Measurements from ENCODE around the gene ZNF22.

Gene ZNF22

DNA sequence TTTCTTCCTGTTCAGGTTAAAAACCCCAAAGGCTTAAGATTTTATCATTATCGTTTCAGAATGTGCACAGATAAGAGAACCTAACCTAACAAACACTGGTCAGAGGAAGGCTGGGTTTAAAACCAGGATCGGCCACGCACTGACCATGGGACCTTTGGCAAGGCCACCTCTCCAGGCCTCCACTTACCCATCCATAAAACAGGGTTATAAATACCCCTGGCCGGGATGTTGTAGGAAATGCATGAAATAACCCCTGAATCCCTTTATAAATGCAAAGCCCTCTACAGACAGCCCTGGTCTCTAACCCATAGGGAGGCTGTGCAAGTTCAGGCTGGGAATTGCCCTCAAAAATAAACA lies 22.5 kb upstream of the ZNF22 start:
- DNase-seq, result no peak

DNA sequence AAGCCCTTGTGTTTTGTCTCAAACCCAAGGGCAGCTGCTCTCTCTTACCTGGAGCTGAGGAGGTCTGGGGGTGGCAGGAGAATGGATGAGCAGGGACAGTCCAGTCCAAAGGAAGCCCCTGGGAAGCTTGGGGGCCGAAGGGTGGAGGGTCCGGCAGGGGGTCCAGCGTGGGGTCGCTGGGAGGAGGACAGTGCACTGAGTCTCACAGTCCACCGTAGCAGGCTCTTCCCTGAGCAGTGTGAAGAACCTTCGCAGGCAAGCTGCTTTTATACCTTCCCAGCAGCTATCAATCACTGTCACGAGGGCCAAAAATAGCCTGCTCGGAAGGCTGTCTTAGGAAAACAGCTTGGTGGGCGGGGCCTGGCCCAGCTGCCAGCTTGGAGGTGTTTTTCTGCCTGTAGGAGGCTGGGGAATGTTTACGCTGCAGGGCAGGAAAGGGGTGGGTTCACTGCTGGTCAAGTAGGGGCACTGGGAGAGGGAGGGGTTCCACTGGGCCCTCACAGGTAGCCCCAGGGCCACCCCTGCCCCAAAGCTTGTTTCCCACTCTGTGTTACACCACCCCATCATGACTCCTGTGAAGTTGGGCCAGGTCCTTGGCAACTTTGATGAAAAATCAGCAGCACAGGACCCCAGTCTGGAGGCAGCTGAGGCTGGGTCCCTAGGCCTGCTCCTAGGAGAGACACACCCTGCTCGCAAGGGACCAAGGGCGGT lies 22.0 kb upstream of the ZNF22 start, which contains the start of gene DEPP1:
DEPP1 (minus strand) TSS at position 240 of the 711 bp plus-strand sequence. CDS start 779 bp downstream, outside the sequence.
- DNase-seq, result no peak

DNA sequence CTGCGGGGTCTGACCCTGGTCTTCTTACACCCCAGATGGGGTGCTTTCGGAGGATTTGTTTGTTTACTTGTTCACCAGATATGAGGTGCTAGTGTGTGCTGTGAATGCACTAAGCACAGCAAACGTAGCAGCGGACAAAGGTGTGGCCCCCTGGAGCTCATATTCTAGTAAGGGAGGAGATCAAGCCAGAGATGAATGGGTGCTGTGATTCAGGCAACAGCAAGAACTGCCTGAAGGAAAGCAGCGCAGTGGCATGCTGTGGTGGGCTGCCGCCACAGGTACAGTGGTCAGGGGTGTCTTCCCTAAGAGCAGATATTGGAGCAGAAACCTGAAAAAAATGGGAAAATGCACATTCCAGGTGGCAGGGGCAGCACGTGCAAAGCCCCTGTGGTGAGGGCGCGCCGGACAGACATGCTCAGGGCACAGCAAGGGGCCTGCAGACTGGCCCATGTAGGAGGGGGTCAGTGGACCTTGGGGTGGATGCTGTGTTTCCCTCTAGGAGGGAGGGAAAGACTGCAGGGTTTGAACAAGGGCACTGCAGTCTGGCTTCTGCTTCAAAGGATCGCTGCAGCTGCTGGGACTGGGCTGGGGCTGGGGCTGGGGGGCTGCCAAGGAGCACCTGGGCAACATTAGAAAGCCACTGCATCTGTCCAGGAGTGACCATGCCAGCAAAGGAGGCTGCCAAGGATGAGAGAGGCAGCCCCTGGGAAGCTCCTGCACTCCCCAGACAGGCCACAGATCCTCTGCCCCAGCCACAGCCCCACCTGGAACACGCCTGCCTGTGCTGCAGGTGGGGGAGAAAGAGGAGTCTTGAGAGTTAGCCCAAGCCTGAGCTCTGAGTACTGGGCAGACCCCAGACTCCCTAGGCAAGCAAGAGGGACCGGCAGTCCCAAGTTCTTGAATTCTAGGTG lies 21.2 kb upstream of the ZNF22 start:
- no peak for DNase-seq

DNA sequence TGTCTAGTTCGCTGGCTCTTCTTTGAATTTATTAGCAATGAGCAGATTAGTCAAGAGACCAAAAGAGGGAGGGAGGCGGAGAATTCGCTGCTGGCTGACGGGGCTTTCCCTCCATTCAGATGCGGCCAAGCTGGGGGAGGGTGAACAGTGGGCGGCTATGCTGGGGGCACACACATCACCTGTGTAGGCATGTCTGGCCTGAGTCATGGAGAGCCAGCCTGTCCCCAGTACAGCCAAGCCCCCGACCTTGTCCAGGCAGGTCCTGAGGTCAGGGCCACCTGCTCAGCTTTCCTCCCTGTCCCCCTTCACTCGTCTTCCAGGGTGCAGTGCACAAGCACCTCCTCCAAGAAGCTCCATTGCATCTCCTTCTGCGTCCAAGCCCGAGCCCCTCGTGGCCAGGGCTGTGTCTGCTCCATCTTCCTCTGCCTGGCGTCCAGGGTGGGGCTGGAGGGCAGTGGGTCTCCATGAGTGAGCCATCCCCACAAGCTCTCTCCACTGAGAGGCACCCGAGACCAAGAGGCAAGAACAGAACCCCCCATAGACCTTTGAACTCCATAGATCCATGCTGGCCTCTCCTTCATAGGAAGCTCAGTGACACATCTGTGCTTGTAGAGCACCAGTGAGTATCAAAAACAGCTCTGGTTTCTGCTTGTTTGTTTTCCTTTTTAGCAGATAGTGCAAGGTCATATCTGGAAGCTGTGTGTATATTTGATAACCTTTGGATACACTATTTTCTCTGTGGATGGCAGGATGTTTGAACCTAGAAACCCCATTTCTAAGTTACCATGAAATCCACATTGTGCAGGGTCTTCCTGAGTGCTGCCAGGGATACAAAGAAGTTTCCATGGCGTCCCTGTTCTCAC lies 20.2 kb upstream of the ZNF22 start:
- no peak for DNase-seq

DNA sequence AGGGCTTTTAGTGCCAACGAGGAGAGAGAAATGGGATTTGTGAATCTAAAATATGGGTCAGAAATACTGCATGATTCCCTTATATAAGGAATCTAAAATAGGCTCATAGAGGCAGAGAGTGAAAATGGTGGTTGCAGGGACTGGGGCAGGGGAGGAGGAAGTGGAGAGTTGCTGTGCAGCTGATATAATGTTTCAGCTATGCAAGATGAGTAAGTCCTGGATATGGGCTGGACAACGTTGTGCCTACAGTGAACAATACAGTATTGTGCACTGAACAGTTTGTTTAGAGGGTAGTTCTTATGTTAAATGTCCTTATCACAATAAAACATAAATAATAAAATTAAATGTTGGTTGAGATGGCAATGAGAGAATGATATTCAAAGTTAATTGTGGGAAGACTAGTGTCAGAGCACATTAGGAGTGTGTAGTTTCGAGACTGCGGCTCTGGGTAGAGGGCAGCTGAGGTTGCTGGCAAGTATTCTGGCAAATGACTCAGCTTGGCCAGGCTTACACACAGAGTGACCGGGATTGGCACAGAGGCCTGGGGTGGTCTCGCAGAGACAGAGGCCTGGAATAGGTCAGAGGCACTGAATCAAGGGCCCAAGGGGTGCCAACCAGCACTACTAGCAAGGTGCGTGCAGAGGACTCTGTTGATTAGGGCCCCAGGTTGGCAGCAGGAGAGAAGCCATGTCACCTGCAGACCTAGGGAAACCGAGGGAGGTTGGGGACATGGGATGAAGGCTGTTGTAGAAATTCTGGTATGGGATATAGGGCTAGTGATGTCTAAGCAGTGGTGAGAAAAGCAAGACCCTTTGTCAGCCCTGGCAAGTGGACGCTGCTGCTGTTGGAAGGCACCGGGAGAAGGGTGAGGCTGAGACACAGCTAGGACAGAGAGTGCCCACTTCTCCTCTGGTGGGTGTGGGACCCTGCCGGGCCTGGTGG lies 19.3 kb upstream of the ZNF22 start:
- no peak for DNase-seq

DNA sequence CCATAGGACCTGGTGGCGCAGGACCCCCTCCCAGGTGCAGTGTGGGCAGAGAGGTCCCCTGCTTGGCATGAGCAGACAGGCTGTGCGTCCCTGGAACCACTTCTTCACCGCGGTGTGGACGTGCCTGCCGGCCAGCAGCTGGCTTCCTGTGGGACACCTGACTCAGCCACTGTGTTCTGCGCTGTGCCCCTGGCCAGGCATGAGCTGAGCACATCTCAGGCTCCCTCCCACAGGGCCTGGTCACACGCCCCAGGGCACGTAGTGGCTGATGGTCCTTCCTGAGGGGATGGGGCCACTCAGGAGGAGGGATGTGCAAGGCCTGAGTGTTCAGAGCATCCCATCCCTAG lies 18.6 kb upstream of the ZNF22 start:
- DNase-seq, result no peak

DNA sequence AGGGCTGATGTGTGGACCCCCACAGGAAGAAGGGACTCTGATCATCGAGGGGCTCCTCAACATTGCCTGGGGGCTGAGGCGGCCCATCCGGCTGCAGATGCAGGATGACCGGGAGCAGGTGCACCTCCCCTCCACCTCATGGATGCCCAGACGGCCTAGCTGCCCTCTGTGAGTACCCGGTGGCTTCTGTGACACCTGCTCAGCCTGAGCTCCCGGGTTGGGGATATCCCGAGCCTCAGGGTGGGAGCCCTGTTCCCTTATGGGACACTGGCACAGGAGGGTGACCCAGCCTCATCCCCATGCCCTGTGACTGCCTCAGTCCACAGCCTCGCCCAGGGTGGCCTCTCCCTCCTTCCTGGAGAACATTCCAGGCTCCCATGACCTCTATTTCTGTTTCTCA lies 18.2 kb upstream of the ZNF22 start:
- DNase-seq, result no peak

DNA sequence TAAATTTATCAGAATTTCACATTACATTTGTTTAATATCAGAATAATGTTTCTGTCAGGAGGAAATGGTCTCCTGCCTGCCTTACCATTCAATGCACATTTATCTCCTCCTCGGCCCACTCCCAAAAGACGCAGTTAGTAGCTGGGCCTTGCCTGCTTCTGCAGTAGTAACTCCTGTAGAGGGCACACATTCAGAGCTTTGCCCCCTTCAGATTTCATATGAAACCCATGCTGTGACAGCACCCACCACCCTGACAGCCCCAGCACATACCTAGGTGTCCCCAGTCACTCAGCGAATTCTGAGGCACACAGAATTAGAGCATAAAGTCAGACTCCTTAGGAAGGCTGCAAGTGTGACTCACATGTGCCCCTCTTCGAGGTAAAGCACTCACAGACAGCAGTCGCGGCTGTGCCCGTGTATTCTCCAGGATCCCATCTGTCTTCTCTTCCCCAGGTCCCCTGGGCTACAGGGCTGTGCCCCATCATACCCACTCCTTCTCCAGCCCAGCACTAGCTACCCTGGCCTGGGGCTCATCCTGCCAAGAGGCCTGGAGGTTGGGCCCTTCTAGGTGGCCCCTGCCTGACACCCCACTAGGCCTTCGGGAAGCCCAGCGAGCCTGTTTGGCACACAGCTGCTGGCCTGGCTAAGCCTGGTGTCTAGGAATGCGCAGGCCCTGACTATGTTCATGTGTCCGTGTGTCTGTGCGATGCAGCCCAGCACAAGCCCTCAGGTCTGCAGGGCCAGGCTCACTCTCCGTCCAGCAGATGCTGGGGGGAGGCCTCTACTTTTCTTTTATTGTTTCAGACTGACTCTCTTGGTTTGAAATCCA lies 17.4 kb upstream of the ZNF22 start:
- no peak for DNase-seq

DNA sequence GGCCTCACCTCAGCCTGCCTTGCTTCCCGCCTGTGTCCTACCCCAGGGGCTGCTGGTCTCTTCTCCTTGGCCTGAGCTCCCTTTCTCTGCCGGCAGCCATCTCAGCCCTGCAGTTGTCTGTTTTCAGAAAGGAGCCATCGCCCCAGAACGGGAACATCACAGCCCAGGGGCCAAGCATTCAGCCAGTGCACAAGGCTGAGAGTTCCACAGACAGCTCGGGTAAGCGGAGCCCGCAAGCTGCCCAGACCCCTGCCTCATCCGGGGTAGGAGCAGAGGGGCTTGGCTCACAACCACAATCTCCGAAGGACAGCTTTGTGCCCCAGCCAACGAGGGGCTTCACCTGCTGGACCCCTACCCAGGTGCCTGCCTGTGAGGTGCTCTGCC lies 16.8 kb upstream of the ZNF22 start:
- no peak for DNase-seq

DNA sequence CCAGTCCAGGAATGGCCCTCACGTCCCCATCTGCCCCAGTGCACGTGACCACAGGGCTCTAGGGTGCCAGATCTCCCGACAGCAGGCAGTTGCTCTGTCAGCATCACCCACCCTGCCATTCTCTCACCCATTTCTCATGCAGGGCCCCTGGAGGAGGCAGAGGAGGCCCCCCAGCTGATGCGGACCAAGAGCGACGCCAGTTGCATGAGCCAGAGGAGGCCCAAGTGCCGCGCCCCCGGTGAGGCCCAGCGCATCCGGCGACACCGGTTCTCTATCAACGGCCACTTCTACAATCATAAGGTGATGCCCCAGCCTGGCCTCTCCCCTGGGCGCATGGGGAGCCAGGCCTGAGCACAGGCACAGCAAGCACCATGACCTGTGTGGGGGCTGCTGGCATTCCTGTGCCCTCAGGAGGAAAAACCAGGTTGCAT lies 16.0 kb upstream of the ZNF22 start:
- DNase-seq, result no peak

DNA sequence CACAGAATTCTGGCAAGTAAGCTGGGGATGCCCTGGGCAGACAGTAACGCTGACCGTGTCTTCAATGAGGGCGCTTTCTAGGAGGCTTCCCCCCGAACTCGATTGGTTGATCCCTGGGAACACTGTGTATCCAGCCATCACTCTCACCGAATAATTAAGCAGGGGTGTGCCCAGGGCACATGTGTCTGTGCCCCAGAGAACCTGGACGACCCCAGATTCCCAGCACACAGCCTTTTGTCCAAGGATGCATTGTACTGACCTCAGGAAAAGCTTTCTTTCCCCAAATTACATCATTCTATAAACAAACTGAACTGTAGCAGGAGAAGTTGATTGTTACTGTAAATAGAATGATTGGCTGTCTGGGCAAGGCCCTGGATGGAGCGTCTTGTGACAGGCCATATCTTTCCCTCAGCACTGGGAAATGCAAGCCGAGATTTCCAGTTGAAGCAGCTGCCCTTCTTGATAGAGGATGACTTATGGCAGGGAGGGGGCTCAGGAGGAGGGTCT lies 15.5 kb upstream of the ZNF22 start:
- no peak for DNase-seq

DNA sequence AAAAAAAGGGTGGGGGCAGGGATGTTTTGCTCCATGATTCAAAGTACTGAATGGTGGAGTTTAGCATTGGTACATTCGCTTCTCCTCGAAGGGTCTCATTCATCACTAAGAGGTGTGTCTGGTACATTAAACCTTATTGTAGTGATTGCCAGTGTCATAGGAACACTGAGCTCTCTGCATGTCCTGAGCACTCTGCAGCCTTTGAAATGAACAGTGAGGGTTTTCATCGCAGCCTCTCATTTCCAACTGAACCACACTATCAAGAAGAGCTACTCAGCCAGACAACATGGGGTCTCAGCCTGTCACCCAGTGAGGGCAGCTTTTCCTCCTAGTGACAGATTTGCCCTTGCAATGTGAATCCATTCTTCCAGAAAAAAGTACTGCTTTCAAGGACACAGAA lies 14.5 kb upstream of the ZNF22 start:
- DNase-seq, result no peak

DNA sequence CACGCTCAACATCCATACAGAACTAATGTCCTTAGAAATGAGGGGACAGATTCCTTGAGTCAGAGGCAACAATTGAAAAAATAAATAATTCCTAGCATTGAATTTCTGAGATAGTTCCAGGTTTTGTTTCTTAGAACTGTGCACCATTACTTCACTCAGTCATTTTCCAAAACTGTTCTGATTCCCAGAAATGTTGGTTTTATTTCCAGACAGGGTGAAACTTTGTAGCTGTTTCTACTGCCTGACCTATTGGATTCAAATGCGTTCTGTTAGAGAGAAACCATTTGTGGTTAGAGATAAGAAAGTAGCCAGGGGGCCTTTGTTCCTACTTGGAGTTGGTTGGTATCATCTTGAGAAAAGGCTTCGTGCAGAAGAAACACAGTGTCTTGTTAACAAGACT lies 14.1 kb upstream of the ZNF22 start:
- DNase-seq, result no peak

DNA sequence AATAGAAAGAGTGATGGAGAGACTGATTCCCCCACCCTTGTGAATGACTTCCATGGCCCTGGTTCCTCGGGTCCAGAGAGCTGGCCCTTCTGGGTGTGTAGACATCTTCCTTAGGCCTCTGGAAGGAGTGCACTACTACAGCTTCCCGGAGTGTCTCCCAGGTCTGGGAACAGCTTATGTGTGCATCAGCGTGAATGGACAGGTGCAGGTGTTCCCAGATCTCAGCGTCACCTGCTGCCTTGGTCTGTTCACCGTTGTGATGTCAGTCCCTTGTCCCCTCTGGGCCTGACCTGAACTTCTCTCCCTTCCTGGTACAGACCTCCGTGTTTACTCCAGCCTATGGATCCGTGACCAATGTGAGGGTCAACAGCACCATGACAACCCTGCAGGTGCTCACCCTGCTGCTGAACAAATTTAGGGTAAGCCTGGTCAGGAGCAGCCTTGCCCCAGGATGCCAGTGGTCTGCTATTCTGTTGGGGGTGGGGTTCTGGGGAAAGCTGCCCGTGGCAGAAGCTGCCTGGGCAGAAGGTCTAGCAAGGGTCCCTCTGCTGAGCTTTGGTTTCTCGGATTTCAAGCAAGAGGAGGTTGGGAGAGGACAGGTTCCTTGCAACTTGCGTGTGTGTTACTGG lies 11.7 kb upstream of the ZNF22 start:
- no peak for DNase-seq

DNA sequence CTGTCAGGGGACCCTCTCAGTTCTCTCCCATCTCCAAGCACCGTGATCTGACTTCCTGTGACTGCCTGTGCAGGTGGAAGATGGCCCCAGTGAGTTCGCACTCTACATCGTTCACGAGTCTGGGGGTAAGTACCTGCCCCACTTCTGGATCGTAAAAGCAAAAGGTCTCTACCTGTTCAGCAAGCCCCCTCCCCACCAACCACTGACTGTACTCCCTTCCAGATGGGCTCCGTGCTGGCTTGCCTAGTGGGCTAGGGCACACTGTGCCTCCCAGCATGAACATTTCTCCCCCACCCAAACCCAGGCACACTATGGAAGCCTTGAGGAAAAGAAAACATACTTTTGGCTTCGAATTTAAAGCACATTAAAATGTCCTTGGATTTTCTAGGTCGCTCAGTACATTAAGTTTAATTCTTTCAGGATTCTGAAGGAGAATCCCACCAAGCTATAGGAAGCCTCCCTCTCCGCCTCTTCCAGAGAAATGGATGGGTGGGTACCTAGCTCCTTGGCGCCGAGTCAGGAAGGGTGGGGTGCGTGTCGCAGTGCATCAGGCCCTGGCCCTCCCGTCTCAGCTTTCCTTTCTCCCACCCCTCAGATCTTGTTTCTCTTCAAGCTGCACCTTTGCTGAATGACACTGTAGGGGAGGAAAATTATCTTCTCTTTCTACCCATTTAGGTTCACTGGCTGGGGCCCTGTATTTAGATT lies 11.0 kb upstream of the ZNF22 start:
- no peak for DNase-seq

DNA sequence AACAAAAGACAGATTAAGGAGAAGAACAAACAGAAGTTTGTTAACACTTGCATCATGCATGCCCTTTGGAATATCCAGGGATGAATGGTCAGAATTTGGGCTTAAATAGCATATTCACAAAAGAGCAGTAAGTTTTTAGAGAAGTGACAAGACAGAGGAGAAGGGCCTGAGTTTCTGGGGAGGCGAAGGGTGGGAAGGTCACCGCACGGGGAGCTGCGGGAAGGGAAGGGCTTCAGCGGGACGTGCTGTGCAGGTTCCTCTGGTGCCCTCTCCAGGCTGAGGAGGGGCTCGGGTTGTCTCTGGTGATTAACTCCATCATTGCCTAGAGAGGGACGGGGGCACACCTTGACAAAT lies 10.4 kb upstream of the ZNF22 start:
- DNase-seq, result no peak

DNA sequence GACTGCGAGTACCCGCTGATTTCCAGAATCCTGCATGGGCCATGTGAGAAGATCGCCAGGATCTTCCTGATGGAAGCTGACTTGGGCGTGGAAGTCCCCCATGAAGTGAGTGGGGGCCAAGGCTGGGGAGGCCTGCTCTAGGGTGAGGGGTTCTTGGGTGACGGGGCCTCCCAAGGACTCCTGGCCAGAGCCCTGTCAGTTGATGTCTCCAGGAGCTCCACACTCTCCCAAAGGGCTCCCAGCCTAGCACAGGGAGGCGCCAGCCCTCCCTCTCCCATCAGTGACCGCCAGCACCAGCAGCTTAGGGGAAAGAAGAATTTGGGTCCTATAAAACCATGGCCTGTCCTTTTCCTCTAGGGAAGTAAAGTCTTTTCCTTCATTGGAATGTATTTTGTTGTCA lies 9.8 kb upstream of the ZNF22 start:
- no peak for DNase-seq

DNA sequence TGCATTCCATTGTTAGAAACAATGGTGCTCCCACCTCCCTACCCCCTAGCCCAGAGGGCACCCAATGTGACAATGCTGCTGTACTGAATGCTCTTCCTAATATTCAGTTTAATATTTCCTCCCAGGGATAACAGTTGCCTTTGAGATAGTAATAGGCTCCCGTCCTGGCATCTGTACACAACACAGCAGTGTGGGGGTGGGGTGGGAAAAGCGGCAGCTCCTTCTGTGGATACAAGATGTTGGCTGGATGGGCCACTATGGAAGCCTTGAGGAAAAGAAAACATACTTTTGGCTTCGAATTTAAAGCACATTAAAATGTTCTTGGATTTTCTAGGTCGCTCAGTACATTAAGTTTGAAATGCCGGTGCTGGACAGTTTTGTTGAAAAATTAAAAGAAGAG lies 9.2 kb upstream of the ZNF22 start:
- no peak for DNase-seq

DNA sequence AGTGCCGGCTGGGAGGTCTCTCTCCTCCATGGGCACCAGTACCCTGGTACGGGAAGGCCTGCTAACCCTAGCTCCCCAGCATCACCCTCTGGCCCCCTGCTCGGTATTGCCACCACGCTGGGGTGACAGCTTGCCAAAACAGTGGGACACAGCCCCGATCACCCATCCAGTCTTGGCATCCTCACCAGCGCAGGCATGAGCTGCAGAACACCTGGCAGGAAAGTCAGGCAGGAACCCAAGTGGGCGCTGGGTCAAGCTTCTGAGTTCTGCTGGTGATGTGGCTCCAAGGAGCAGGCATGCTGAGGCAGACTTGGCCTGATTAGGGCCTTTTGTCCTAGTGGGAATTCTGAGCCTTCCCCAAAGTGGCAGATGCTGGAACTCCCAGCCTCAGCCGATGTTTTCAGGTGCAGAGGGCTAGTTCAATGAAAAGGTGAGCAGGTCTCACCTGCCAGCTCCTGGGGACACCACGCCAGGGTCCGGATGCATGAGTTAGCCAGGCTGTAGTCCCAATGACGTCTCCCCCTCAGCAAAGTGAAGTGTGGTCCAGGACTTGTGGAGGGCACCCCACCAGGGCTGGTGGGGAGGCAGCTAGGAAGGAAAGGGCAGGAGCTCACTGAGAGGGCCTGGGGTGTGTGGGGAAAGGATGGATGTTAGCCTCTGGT lies 8.5 kb upstream of the ZNF22 start:
- DNase-seq, result no peak
